Neural crest cell (in vitro differentiated cells): ENCODE results near the gene MED17. TPM values are rescaled to one million over a fixed set of nuclear protein-coding genes. Genes with fewer than 3 reads are reported as not detected.

Source experiments
- DNase-seq: peaks from one replicate; pipeline ENCODE4 v3.0.0; 2021; ENCODE audit warnings: low read depth, mixed read lengths, low spot score
- H3K27ac Mint-ChIP-seq: one replicate; pipeline ENCODE4 v1.8.0; 2021; ENCODE audit warnings: mild to moderate bottlenecking, mixed read lengths; ENCODE audit not compliant: unreplicated experiment
- H3K27me3 Mint-ChIP-seq: 2 replicates; pipeline ENCODE4 v1.8.0; 2021; ENCODE audit warnings: low read depth, mild to moderate bottlenecking, mixed read lengths
- H3K36me3 Mint-ChIP-seq: 2 replicates; pipeline ENCODE4 v1.8.0; 2021; ENCODE audit warnings: low read depth, mild to moderate bottlenecking, mixed read lengths
- H3K4me1 Mint-ChIP-seq: 2 replicates; pipeline ENCODE4 v1.8.0; 2021; ENCODE audit warnings: mixed read lengths
- H3K4me3 Mint-ChIP-seq: one replicate; pipeline ENCODE4 v1.8.0; 2021; ENCODE audit warnings: mild to moderate bottlenecking, mixed read lengths
- H3K9me3 Mint-ChIP-seq: 2 replicates; pipeline ENCODE4 v1.8.0; 2021; ENCODE audit warnings: mixed read lengths
- total RNA-seq: library from RNA; stranded (reverse); gene quantifications from 2 replicates; pipeline ENCODE4 v1.2.1, GENCODE V29; 2021
- TF ChIP-seq, protein P1 (sequence below): fragments of 200-600 bp; sonication (generic); conservative IDR thresholded peaks from 2 replicates; pipeline ENCODE4 v1.5.0; 2021; ENCODE audit warnings: antibody characterized with exemption, mild to moderate bottlenecking

MED17 gene
- total RNA-seq, 1 donor from 2014 or later: 62.3 TPM

GRCh38 chr11:93807980-93808379, 23.9 kb downstream of the MED17 start:
- Mint-ChIP-seq H3K4me3 (no peak overlapping the region), H3K4me1 (no peaks in the 10 kb centered on the region), H3K27ac (no peak overlapping the region), H3K36me3 (peaks cover 28% of the 10 kb centered on the region), H3K27me3 (no peaks in the 10 kb centered on the region), H3K9me3 (no peaks in the 10 kb centered on the region)
- DNase-seq: no peak
- TF ChIP-seq, protein P1, sequence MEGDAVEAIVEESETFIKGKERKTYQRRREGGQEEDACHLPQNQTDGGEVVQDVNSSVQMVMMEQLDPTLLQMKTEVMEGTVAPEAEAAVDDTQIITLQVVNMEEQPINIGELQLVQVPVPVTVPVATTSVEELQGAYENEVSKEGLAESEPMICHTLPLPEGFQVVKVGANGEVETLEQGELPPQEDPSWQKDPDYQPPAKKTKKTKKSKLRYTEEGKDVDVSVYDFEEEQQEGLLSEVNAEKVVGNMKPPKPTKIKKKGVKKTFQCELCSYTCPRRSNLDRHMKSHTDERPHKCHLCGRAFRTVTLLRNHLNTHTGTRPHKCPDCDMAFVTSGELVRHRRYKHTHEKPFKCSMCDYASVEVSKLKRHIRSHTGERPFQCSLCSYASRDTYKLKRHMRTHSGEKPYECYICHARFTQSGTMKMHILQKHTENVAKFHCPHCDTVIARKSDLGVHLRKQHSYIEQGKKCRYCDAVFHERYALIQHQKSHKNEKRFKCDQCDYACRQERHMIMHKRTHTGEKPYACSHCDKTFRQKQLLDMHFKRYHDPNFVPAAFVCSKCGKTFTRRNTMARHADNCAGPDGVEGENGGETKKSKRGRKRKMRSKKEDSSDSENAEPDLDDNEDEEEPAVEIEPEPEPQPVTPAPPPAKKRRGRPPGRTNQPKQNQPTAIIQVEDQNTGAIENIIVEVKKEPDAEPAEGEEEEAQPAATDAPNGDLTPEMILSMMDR: no peak

- no peak overlapping the region for H3K27ac Mint-ChIP-seq
- no peak overlapping the region for H3K4me3 Mint-ChIP-seq
- DNase-seq: no peak
- TF ChIP-seq, protein P1: no peak
- peaks cover 30% of the 10 kb centered on the region for H3K36me3 Mint-ChIP-seq
- H3K9me3 Mint-ChIP-seq: no peaks in the 10 kb centered on the region
- H3K27me3 Mint-ChIP-seq: no peaks in the 10 kb centered on the region
- H3K4me1 Mint-ChIP-seq: no peaks in the 10 kb centered on the region
These were observed 29.9 kb downstream of the MED17 start for GRCh38 chr11:93813974-93814373.

GRCh38 chr11:93814966-93815633, 31.0 kb downstream of the MED17 start:
- Mint-ChIP-seq H3K4me1 (peaks cover 3% of the 10 kb centered on the region), H3K9me3 (no peaks in the 10 kb centered on the region), H3K27ac (no peak overlapping the region), H3K36me3 (peaks cover 26% of the 10 kb centered on the region), H3K4me3 (no peak overlapping the region), H3K27me3 (no peaks in the 10 kb centered on the region)
- DNase-seq: no peak
- TF ChIP-seq, protein P1: no peak

- no peak overlapping the region for H3K4me3 Mint-ChIP-seq
- no peaks in the 10 kb centered on the region for H3K9me3 Mint-ChIP-seq
- no peak overlapping the region for H3K27ac Mint-ChIP-seq
- TF ChIP-seq, protein P1: no peak
- no peak for DNase-seq
- peaks cover 17% of the 10 kb centered on the region for H3K36me3 Mint-ChIP-seq
- H3K4me1 Mint-ChIP-seq: peaks cover 14% of the 10 kb centered on the region
- H3K27me3 Mint-ChIP-seq: no peaks in the 10 kb centered on the region
These were observed 33.6 kb downstream of the MED17 start for GRCh38 chr11:93817426-93818348.

GRCh38 chr11:93819966-93820695, 36.0 kb downstream of the MED17 start:
- Mint-ChIP-seq H3K36me3 (peaks cover 8% of the 10 kb centered on the region), H3K4me3 (no peak overlapping the region), H3K27ac (no peak overlapping the region), H3K4me1 (peaks cover 14% of the 10 kb centered on the region), H3K9me3 (no peaks in the 10 kb centered on the region), H3K27me3 (no peaks in the 10 kb centered on the region)
- TF ChIP-seq, protein P1: no peak
- DNase-seq: no peak
